Fibroblast of villous mesenchyme (primary cell): ENCODE measurements around the gene NAA60. TPM values are rescaled to one million over a fixed set of nuclear protein-coding genes. Genes with fewer than 3 reads are reported as not detected.

Source experiments
- DNase-seq: peaks from one replicate; pipeline ENCODE4 v3.0.0-alpha.2; 2010; ENCODE audit warnings: low read depth
- H3K4me3 ChIP-seq: 2 replicates; pipeline ENCODE4 v1.5.1; 2011; ENCODE audit warnings: low read depth, mild to moderate bottlenecking, low read length
- total RNA-seq: library from RNA; depleted of rRNA; stranded (reverse); fragments of >200 nt; gene quantifications from 2 replicates; pipeline ENCODE4 v1.2.3, GENCODE V29; 2012
- TF ChIP-seq, protein P1 (sequence below): IDR thresholded peaks from 2 replicates; pipeline ENCODE4 v1.5.1; 2012; ENCODE audit warnings: low read depth, mild to moderate bottlenecking, low read length; ENCODE audit not compliant: insufficient read depth

NAA60 gene
- total RNA-seq, 1 donor, result 16.8 TPM

DNA sequence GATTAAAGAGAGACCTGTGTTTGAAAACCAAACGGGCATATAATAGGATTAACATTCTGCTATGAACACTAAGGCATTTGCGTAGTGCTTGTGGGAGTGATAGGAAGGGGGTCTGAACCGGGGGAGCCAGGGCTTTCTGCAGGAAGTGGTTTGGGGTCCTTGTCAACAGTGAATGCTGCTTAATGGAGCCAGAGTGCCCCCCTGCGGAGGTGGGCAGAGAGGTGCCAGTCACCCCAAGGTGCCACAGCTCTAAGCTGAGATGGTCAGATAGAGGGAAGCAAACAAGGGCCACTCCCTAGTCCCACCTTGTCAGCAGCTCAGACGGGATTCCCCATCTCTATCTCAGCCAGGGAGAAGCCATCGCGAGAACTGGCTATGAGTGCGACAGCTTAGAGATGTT lies 17.7 kb downstream of the NAA60 start:
- no peak for DNase-seq
- H3K4me3 ChIP-seq, result no peak overlapping the region
- TF ChIP-seq, protein P1, sequence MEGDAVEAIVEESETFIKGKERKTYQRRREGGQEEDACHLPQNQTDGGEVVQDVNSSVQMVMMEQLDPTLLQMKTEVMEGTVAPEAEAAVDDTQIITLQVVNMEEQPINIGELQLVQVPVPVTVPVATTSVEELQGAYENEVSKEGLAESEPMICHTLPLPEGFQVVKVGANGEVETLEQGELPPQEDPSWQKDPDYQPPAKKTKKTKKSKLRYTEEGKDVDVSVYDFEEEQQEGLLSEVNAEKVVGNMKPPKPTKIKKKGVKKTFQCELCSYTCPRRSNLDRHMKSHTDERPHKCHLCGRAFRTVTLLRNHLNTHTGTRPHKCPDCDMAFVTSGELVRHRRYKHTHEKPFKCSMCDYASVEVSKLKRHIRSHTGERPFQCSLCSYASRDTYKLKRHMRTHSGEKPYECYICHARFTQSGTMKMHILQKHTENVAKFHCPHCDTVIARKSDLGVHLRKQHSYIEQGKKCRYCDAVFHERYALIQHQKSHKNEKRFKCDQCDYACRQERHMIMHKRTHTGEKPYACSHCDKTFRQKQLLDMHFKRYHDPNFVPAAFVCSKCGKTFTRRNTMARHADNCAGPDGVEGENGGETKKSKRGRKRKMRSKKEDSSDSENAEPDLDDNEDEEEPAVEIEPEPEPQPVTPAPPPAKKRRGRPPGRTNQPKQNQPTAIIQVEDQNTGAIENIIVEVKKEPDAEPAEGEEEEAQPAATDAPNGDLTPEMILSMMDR, result no peak

GRCh38 chr16:3465301-3465700 lies 21.8 kb downstream of the NAA60 start:
- no peak for DNase-seq
- TF ChIP-seq, protein P1, result no peak
- H3K4me3 ChIP-seq, result no peak overlapping the region

DNA sequence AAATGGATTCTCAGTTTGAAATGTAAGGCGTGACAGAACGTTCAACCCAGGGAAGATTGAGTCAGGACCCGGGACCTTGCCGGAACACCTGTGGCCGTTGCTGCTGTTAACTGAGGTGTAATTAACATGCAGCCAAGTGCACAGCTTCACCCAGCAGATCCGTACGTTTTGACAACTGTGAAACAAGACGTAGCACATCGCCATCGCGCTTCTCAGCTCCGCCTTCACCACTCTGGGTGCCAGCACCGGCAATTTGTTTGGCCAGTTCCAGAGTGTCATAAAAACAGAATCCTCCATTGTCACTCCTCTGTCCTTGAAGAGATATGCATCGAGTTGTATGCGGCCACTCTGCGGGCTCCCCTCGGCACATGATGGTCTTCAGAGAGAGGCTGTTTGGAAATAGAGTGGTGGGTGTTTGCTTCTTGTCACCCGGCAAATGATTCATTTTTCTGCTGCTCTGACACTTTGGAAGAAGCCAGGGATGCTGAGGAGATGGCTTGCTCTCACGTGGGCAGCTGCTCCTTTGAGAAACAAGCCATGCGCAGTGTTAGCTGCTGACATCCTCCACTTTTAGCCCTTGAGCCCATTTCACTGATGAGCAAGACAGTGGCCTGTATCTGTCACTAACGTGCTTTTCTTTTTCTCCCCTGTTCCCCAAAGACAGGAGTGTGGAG lies 22.6 kb downstream of the NAA60 start:
- TF ChIP-seq, protein P1, result no peak

GRCh38 chr16:3467182-3467581 lies 23.7 kb downstream of the NAA60 start:
- no peak overlapping the region for H3K4me3 ChIP-seq
- TF ChIP-seq, protein P1, result no peak
- no peak for DNase-seq

More for the DNA sequence above, 22.6 kb downstream of the NAA60 start:
- no peak for DNase-seq
- no peak overlapping the region for H3K4me3 ChIP-seq

DNA sequence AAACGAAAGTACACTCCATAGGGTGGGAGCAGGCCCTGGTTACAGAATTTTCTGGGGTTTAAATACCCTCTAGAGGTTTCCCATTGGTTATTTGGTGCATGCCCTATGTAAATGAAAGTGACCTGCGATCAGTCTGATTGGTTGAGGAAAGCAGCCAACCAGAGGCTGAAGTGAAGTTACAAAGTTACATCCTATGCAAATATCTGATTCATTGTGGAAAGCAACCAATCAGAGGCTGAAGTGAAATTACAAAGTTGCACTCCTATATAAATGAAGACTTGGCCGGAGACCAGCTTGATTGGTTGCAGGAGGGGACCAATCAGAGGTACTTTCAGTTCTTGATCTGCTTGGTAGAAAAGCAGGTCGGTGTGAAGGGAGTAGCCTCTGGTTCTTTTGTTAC lies 24.4 kb downstream of the NAA60 start:
- DNase-seq, result peak; percentile 31
- no peak overlapping the region for H3K4me3 ChIP-seq
- TF ChIP-seq, protein P1, result no peak

DNA sequence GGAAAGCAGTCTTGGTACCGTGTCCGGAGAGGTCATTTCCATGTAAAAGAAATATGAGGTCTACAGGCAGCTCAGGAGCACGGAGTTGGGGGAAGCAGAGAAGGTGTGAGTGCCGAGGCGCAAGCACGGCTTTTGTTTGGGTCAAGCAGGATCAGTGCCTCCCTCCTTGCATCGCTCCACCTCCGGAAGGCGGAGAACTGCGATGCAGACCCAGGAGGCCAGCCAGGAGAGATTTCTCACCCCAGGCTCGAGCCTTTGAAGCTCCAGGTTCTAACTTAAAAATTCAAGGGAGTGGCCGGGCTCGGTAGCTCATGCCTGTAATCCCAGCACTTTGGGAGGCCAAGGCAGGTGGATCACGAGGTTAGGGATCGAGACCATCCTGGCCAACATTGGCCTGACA lies 25.0 kb downstream of the NAA60 start:
- H3K4me3 ChIP-seq, result no peak overlapping the region
- TF ChIP-seq, protein P1, result no peak
- no peak for DNase-seq

DNA sequence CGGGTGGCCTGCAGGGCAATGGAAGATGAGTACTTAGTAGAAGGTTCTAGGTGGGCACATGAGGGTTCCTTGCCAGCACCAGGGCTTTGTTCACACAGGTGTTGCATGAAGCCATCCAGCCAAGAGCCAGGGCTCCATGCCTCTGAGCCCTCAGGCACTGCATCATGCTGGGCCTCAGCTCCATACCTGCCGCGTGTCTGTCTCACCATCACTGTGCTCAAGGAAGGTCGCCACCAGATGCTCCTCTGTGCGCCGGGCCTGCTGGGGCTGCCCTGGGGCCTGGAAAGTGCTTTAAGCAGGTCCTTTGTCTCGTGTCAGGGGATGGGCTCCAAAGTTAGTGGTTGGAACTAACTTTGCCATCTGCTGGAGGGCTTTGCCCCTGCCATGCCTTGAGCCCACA lies 26.3 kb downstream of the NAA60 start:
- TF ChIP-seq, protein P1, result no peak
- H3K4me3 ChIP-seq, result no peak overlapping the region

More for the DNA sequence above, 26.3 kb downstream of the NAA60 start:
- DNase-seq, result no peak
